ENCODE data around the gene ZFPM1. TPM values are rescaled to one million over a fixed set of nuclear protein-coding genes. Genes with fewer than 3 reads are reported as not detected.

Gene ZFPM1
- total RNA-seq, 2 donors from 2014 or later: 4.1 to 21.5 TPM

DNA sequence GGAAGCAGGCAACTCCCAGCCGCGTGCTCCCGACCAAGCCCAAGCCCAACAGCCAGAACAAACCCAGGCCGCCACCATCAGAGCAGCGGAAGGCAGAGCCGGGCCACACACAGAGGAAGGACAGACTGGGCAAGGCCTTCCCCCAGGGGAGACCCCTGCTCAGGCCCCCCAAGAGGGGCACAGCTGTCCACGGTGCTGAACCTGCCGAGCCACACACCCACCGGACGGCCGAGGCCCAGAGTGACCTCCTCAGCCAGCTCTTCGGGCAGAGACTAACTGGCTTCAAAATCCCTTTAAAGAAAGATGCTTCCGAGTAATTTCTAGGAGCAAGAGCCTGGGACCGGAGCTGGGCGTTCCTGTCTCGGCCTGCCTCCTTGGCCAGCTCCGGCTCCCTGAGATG lies 14.1 kb upstream of the ZFPM1 start:
- Histone ChIP-seq H3K4me3 (no peak overlapping the region), H3K36me3 (no peaks in the 10 kb centered on the region), H3K4me1 (replicated peaks) (no peaks in the 10 kb centered on the region), H3K27me3 (replicated peaks; ENCODE audit: insufficient read depth) (no peaks in the 10 kb centered on the region), H3K9me3 (no peaks in the 10 kb centered on the region), H3K27ac (no peak overlapping the region)
- intact Hi-C loops (cut with DNase I): loop anchor here (10.0 kb wide), 2 partner anchors 154 to 454 kb away; no protein-coding TSS in a partner anchor
- DNase-seq (ENCODE audit: low spot score): no peak
- WGBS: 84% methylated on average over 17 of the region's 17 CpGs
- TF ChIP-seq POLR2A (IDR thresholded peaks at IDR 0.05) (no peak), POLR2AphosphoS5 (IDR thresholded peaks at IDR 0.05) (no peak)
- TF ChIP-seq, protein P1, sequence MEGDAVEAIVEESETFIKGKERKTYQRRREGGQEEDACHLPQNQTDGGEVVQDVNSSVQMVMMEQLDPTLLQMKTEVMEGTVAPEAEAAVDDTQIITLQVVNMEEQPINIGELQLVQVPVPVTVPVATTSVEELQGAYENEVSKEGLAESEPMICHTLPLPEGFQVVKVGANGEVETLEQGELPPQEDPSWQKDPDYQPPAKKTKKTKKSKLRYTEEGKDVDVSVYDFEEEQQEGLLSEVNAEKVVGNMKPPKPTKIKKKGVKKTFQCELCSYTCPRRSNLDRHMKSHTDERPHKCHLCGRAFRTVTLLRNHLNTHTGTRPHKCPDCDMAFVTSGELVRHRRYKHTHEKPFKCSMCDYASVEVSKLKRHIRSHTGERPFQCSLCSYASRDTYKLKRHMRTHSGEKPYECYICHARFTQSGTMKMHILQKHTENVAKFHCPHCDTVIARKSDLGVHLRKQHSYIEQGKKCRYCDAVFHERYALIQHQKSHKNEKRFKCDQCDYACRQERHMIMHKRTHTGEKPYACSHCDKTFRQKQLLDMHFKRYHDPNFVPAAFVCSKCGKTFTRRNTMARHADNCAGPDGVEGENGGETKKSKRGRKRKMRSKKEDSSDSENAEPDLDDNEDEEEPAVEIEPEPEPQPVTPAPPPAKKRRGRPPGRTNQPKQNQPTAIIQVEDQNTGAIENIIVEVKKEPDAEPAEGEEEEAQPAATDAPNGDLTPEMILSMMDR (IDR thresholded peaks at IDR 0.05): no peak

DNA sequence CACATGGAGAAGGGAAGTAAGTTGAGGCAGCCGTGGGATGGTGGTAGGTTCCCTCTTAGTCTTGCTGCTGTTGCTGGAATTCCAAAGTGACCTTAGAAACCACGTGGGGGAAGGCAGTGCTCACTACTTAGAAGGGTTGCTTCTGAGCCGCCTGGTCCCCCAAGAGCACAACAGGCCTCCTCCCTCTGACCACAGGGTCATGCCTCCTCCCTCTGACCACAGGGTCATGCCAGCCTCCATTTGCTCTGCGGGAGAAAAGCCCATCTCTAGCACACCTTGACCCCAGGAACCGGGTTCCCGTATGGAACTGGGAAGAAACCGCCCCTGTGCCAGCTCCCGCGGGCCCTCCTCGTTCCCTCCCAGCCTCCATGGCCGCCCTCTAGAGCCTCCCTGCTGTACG lies 13.4 kb upstream of the ZFPM1 start:
- Histone ChIP-seq H3K27me3 (replicated peaks; ENCODE audit: insufficient read depth) (no peaks in the 10 kb centered on the region), H3K4me1 (replicated peaks) (no peaks in the 10 kb centered on the region), H3K36me3 (no peaks in the 10 kb centered on the region), H3K9me3 (no peaks in the 10 kb centered on the region), H3K4me3 (no peak overlapping the region), H3K27ac (no peak overlapping the region)
- intact Hi-C loops (cut with DNase I): loop anchor here (10.0 kb wide), 3 partner anchors 125 to 455 kb away; no protein-coding TSS in a partner anchor
- TF ChIP-seq POLR2AphosphoS5 (IDR thresholded peaks at IDR 0.05) (no peak), POLR2A (IDR thresholded peaks at IDR 0.05) (no peak)
- TF ChIP-seq, protein P1 (IDR thresholded peaks at IDR 0.05): no peak
- DNase-seq (ENCODE audit: low spot score): no peak
- 76% methylated on average over 12 of the region's 12 CpGs for WGBS

DNA sequence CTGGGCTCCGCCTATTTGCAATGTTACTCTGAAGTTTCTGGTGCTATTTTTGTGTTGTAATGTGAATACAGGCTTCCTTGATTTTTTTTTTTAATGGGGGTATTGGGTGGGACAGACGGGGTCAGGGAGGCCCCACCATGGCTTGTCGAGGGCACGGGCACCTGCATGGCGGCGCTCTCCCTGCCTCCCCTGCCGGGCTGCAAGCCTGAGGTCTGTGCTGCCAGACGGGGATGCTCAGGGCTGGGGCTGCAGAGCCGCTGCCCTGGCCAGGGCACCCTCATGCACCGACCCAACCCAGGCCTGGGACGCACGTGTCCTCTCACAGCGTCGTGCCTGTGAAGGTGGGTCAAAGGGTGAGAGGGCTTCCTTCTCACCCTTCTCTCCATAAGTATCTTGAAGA lies 13.0 kb upstream of the ZFPM1 start:
- TF ChIP-seq, protein P1 (IDR thresholded peaks at IDR 0.05): no peak
- TF ChIP-seq POLR2A (IDR thresholded peaks at IDR 0.05): no peak
- TF ChIP-seq POLR2AphosphoS5 (IDR thresholded peaks at IDR 0.05): no peak
- H3K36me3 ChIP-seq: no peaks in the 10 kb centered on the region

DNA sequence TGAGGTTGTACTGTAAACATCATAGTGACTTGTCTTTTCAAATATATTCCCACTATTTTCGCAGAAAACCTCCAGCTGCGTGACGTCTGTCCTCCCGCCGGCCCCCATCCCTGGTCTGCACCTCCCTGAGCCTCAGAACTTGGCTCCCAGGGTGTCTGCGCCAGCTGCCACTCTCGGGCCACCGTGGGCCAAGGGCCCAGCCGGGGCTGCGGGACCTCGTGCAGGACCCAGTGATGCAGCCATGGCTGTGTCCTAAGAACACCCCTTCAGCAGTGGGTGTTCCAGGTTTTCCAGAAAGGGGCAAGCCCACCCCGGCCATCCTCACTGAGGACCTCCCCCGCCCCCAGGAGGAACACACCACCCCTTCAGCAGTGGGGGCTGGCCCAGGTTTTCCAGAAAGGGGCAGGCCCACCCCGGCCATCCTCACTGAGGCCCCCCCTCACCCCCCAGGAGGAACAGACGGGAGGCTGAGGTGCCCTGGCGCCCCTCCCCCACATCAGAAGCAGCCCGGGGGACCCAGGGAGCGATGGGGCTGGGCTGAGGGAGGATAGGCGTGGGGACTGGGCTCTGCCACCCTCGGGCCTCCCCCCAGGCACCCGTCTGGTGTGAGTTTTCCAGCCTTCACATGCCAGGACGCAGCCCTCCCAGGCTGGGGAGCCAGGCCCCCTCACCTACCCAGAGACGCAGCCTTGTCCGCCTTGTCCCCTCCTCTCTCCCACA lies 12.2 kb upstream of the ZFPM1 start:
- intact Hi-C loops (cut with DNase I): loop anchor here (10.0 kb wide), 1 partner anchor 124 kb away; no protein-coding TSS in a partner anchor

More for the DNA sequence above, 13.0 kb upstream of the ZFPM1 start:
- H3K27ac ChIP-seq: no peak overlapping the region
- H3K27me3 ChIP-seq (replicated peaks; ENCODE audit: insufficient read depth): no peaks in the 10 kb centered on the region
- WGBS: 89% methylated on average over 14 of the region's 14 CpGs
- no peaks in the 10 kb centered on the region for H3K4me1 ChIP-seq (replicated peaks)
- no peaks in the 10 kb centered on the region for H3K9me3 ChIP-seq
- no peak overlapping the region for H3K4me3 ChIP-seq
- DNase-seq (ENCODE audit: low spot score): no peak
- intact Hi-C loops (cut with DNase I): loop anchor here (10.0 kb wide), 1 partner anchor 125 kb away; no protein-coding TSS in a partner anchor

More for the DNA sequence above, 12.2 kb upstream of the ZFPM1 start:
- H3K36me3 ChIP-seq: no peaks in the 10 kb centered on the region
- no peaks in the 10 kb centered on the region for H3K27me3 ChIP-seq (replicated peaks; ENCODE audit: insufficient read depth)
- H3K27ac ChIP-seq: no peak overlapping the region
- no peak overlapping the region for H3K4me3 ChIP-seq
- H3K9me3 ChIP-seq: no peaks in the 10 kb centered on the region
- DNase-seq (ENCODE audit: low spot score): no peak
- WGBS: 76% methylated on average over 21 of the region's 24 CpGs
- no peaks in the 10 kb centered on the region for H3K4me1 ChIP-seq (replicated peaks)
- TF ChIP-seq POLR2A (IDR thresholded peaks at IDR 0.05) (no peak), POLR2AphosphoS5 (IDR thresholded peaks at IDR 0.05) (no peak)
- TF ChIP-seq, protein P1 (IDR thresholded peaks at IDR 0.05): no peak

All from prostate gland (tissue), 2 donors.